Measurements from ENCODE around the gene UNC13B.

DNA sequence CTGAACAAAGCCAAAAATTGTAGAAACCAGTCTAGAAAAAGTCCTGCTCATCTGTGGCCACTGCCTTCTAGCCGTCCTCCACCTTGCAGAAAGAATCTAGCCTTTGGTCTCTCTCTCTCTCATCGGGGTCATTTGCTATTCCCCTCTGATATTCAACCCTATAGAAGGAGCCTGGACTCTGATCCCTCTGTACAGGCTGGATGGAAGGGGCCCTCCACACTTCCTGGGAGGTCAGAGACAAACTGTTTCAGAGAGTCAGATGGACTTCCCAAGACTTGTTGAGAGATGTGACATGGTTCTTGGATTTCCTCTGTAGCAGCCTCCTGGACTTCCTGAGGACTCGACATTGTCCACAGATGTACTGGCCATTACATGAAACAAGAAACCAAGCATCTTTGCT is 243.1 kb downstream of the UNC13B start:
- TF ChIP-seq, protein P1, sequence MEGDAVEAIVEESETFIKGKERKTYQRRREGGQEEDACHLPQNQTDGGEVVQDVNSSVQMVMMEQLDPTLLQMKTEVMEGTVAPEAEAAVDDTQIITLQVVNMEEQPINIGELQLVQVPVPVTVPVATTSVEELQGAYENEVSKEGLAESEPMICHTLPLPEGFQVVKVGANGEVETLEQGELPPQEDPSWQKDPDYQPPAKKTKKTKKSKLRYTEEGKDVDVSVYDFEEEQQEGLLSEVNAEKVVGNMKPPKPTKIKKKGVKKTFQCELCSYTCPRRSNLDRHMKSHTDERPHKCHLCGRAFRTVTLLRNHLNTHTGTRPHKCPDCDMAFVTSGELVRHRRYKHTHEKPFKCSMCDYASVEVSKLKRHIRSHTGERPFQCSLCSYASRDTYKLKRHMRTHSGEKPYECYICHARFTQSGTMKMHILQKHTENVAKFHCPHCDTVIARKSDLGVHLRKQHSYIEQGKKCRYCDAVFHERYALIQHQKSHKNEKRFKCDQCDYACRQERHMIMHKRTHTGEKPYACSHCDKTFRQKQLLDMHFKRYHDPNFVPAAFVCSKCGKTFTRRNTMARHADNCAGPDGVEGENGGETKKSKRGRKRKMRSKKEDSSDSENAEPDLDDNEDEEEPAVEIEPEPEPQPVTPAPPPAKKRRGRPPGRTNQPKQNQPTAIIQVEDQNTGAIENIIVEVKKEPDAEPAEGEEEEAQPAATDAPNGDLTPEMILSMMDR (IDR thresholded peaks at IDR 0.05; ENCODE audit: control extremely low read depth in 1 of 3, insufficient read depth in 1 of 3, low read depth in 1 of 3, low read length in 3 of 3) = no peak
- TF ChIP-seq EP300 (IDR thresholded peaks at IDR 0.05; ENCODE audit: borderline replicate concordance in 1 of 2, low read depth in 2 of 2, low read length in 2 of 2) = no peak
